NOMO-1 (cell line): ENCODE data around the gene TMEM81.
A peak's percentile ranks its signal among the peaks of the same experiment; 100 is the strongest.

Experiments
- DNase-seq, 2 experiments: peaks; one replicate each; lab custom pipeline; 2025; ENCODE audit not compliant: unreplicated experiment in 2 of 2; lab: John Stamatoyannopoulos, UW

TMEM81 gene, protein sequence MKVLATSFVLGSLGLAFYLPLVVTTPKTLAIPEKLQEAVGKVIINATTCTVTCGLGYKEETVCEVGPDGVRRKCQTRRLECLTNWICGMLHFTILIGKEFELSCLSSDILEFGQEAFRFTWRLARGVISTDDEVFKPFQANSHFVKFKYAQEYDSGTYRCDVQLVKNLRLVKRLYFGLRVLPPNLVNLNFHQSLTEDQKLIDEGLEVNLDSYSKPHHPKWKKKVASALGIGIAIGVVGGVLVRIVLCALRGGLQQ

DNA sequence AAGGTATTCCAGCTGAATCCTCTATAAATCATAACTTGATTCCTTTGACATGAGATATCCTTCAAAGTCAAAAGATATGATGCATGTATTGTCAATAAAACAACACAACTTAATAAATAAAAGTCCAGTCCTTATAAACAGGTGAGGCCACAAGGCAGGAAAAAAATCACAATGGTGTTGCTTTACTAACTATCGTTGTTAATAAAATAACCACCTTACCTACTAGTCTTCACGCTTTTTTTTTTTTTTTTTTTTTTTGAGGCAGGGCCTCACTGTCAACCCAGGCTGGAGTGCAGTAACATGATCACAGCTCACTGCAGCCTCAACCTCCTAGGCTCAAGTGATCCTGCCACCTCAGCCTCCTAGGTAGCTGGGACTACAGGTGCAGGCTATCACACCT is at the start of gene TMEM81:
Gene TMEM81 (minus strand): TSS at position 101 of the 400 bp plus-strand sequence. CDS start 140 bp downstream, outside the sequence.
- no peak for DNase-seq

GRCh38 chr1:205133287-205133686 is 49.0 kb upstream of the TMEM81 start:
- DNase-seq, result no peak

DNA sequence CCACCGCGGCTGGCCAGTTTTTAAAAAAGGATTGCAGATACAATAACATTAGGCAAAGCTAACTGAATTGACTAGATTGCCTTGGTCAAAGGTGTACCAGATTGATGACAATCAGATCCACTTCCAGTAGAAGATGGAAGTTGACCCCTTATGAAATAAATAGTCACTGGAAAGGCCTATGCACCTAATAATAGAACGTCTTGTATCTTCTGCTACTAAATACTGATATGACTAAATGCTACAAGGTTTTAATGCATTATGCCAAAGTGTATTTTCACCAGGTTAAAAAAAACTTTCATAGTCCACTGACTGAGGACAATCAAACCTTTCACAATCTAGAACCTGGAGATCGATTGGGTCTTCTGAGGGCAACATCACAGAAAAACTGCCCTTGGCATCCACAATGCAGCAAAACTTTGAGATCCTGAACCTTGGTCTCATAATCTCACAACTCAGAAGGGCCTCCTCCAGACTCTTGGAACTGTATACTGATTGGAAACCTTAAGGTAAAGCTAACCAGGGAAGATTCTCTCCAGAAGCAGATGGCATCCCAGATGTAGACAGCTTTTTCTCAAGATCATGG is 45.3 kb upstream of the TMEM81 start:
- no peak for DNase-seq

- DNase-seq, result peak in 1 of 2 experiments; percentile 16
Measured at GRCh38 chr1:205128050-205128449, 43.8 kb upstream of the TMEM81 start.

- peak; percentile 47 to 56 for DNase-seq
Measured at GRCh38 chr1:205127646-205128045, 43.4 kb upstream of the TMEM81 start.

DNA sequence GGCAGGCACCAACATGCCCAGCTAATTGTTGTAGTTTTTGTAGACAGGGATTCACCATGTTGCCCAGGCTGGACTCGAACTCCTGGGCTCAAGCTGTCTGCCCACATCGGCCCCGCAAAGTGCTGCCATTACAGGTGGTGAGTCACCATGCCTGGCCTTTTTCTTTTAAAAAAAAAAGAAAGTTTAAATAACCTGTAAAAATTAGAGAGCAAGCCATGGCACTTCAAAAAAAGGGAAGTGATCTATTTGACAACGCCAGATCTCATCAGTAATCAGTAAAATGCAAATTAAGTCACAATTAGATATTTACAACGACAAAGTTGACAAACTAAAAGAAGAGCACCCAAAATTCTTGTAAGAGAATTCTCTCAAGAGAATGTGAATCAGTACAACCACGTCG is 40.5 kb upstream of the TMEM81 start:
- peak; percentile 57 to 79 for DNase-seq

DNA sequence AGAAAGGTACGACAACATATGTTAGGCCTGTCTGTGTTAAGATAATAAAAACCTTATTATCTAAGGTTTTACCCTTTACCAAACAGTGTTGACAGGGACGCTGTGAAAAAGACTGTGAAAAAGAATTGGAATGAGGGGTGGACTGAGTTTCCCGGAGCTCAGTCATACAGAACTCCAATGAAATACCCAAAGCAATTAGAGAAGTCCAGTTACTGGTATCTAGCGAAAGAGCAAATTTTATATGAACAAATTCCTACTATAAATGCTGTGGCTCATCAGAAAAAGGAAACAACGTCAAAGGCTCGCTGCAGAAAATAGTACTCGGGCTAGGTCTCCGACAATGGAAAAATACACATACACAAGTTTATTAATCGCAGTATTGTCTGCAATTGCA is 38.2 kb upstream of the TMEM81 start:
- no peak for DNase-seq

DNA sequence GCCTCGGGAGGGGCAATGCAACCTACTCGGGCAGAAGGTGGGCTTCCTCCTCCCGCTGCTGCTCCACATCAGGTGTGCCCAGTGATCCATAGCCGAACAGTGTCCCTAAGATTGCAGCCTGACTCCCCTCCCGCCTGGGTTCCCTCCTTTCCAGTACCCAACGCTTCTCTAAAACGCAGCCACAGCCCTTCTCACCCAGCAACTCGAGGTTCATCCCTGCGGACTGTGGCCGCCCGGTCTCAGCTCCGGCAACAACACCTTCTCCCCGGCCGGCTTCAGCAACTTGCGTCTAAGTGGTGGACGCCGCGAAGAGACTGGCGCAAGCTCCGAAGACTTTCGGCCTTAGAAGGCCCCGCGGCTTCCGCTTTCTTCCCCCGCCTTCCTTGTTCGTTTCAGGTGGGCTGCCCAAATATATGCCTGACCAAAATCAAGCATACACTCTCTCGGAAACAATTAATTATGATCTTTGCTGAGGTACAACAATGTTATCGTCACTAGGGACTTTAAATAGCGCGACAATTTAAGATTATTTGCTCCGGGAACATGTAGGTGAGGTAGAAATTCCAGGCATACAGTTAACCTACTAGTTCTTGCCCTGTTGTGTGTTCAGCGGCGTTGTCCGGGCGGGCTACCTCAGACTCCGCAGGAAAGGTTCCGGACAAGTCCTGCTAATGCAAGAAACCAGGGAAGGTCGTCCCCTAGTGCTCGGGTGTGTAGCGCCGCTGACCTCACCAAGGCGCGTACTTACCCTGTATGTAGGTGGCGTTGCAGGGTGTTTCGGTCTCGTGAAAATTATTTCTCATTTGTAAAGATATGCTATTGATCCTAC is 37.6 kb upstream of the TMEM81 start, which contains the start of gene RBBP5:
Gene RBBP5 (minus strand): TSS at position 319 of the 829 bp plus-strand sequence. CDS start 105 bp downstream, at position 214.
- DNase-seq, result peak; percentile 87 to 97

- DNase-seq, result no peak
Measured at GRCh38 chr1:205118752-205119151, 34.5 kb upstream of the TMEM81 start.

DNA sequence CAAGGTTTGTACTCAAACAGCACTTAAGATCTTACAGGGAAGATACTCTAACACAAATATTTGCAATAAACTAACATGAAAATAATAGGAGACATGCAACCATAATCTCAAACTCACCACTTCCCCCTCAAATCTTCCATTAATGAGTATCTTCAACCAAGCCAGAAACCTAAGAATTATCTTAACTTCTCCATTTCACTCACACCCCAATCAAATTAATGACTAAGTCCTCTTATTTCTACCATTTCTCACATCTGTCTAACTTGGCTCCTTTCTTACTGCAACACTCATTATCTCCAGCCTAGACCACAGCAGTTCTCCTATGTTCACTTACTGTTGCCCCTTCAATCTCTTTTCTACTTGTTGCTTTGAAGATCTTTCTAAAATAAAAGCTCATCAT is 27.1 kb upstream of the TMEM81 start:
- DNase-seq, result no peak

DNA sequence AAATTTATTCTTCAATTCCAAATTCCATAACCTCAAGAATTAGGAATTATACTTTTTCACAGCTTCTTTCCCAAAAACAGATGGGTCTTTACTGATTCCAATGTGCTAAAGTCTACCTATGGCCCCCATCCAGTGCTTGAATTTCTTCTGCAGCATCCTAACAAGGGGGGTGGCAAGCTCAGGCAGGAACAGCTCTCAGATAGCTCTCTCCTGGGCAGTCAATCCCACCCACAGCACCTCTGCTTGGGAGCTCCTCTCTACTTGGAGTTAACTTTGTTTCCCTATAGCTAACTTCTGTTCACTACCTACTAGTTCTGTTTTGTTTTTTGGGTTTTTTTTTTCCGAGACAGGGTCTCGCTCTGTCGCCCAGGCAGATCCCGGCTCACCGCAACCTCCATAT is 25.5 kb upstream of the TMEM81 start:
- no peak for DNase-seq

GRCh38 chr1:205109269-205109668 is 25.0 kb upstream of the TMEM81 start:
- no peak for DNase-seq

DNA sequence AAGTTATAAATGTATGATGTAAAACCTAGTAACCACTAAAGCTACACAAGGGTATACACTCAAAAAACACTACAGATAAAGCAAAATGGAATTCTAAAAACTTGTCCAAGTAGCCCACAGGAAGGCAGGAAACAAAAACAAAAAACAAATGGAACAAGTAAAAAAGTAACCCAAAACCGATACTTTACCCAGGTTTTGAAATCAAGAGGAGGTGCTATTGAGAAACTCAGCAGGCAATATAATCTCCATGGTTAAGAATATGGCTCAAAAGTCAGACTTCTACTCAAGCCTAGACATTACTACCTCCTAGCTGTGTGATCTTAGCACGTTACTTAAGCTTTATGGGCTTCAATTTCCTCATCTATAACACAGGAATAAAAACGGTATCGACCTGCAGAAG is 24.2 kb upstream of the TMEM81 start:
- DNase-seq, result no peak

DNA sequence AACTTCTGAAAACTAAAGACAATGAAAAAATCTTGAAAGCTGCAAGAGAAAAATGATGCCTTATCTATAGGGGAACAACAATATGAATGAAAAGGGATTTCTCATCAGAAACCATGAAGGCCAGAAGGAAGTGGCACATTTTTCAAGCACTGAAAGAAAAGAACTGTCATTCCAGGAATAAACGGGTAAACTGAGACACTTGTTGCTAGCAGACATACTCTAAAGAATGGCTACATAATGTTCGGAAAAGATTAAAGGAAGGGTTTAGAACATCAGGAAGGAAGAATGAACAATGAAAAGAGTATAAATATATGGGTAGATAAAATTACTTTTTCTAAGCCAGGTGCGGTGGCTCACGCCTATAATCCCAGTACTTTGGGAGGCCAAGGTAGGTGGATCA is 23.1 kb upstream of the TMEM81 start:
- no peak for DNase-seq

DNA sequence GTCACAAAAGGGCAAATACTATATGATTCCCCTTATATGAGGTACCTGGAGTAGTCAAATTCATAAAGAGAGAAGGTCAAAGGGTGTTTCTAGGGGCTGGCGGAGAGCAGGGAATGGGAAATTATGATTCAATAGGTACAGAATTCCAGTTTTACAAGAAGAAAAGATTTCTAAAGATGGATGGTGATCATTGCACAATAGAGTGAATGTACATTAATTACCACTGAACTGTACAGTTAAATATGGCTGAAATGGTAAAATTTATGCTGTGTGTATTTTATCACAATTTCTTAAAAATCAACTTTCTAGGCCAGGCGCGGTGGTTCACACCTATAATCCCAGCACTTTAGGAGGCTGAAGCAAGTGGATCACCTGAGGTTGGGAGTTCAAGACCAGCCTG is 18.1 kb upstream of the TMEM81 start:
- no peak for DNase-seq

DNA sequence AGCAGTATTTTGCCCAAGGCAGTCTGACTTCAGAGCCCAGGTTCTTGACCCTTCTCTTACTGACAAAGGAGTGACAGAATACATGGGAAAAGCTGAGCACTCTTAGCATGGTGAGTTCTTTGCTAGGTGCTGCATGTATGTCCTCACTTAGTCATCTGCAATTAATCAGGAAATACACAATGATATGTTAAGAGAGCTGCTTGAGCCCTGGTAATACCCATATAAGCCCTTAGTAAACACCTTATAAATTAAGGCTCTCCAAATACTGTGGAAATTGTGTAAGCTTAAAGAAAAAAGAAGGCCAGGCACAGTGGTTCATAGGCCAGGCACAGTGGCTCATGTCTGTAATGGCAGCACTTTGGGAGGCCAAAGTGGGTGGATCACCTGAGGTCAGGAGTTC is 14.0 kb upstream of the TMEM81 start:
- DNase-seq, result no peak

GRCh38 chr1:205095422-205095821 is 11.2 kb upstream of the TMEM81 start:
- DNase-seq, result no peak

DNA sequence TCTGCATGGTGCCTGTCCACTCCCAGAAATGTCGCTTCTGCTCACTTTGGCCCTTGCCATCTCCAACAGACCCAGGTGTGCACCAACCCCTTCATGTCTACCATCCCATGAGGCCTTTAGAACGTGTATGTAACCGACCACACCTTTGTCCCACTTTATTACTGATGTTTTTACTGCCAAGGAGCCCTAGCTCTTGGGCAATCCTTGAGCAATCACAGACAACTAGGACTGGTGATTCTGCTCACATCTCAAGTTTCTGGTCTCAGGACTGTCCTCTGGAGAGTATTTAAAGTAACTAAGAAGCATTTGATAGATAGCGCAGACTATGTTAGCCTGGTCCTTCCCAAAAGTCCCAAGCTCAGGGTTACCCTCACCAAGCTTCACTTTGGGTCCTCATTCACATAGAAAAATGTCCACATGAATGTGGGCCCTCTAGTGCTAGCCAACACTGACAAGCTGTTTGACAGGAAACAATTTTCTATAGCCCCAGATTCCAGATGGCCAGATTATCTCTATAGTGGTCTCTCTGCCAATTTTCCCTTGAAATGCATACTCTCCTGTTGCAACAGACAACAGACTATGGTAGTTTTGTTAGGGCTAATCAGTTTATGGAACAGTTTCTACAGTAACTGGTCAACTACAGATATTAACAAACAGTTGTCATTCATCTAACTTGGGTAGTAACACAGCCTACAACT is 6.9 kb upstream of the TMEM81 start:
- no peak for DNase-seq

DNA sequence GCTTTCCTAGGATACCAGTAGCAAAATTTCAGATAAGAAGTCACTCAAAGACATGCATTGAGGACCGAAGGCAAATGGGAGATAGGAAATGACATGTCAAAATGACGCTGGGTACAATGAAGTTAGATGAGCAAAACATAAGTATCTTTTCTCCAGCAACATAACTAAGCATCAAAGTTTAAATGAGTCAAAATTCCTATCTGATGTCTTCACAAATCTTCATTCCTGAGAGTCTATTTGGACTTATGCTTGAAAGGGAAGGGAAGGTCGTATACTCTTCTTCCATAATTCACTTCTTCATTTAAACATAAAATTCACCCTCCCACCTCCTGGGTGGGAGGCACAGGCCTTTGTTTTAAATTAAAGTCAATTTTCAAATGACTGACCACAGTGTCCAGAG is 4.1 kb upstream of the TMEM81 start:
- no peak for DNase-seq

GRCh38 chr1:205082431-205082830 is 1.8 kb downstream of the TMEM81 start:
- no peak for DNase-seq

- no peak for DNase-seq
Measured at GRCh38 chr1:205077934-205078311, 6.3 kb downstream of the TMEM81 start.
